ENCODE measurements around the gene PIGT. TPM values are rescaled to one million over a fixed set of nuclear protein-coding genes. Genes with fewer than 3 reads are reported as not detected.

PIGT gene
- total RNA-seq, 1 experiment from 2014 or later, result 101 TPM

DNA sequence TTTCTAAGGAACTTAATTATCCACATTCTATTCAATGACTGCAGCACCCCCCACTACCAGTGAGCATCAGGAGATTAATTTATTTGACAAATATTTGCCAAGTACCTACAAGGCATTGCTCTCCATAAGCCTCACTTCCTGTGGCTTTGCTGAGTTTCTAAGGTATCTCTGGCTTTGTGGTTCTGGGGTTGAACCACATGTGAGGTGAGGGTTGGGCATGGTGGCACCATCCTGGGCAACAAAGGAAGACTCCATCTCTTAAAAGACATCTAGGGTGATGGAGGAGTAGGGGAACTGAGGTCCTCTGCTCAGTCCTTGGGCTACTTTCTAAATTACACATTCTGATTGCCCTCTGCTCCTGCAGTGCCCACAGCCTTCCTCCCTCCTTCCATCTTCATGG is 28.1 kb downstream of the PIGT start:
- CTCF ChIA-PET, result no interaction called here
- H4K20me1 ChIP-seq (ENCODE audit: insufficient read depth), result no peaks in the 10 kb centered on the region
- DNase-seq, result no peak
- H3K36me3 ChIP-seq (ENCODE audit: low read depth), result no peaks in the 10 kb centered on the region
- POLR2A ChIA-PET (ENCODE audit: unreplicated experiment), result interaction anchor here (0.7 kb wide), 1 partner anchor 75 kb away, joined by 5 read pairs; no protein-coding TSS in a partner anchor
- H3K4me2 ChIP-seq, result peak overlapping the region; percentile 32; the same call in 1 of the 2 replicates
- H3K9me3 ChIP-seq (ENCODE audit: insufficient read depth, low read depth), result no peaks in the 10 kb centered on the region
- H2AFZ ChIP-seq, result no peak overlapping the region
- peaks cover 10% of the 10 kb centered on the region; the same call in 1 of the 2 replicates for H3F3A ChIP-seq (ENCODE audit: insufficient read depth, low read depth)
- H3K4me1 ChIP-seq (replicated peaks; ENCODE audit: insufficient read depth), result peaks cover 41% of the 10 kb centered on the region
- H3K27ac ChIP-seq, result no peak overlapping the region
- H3K79me2 ChIP-seq (ENCODE audit: low read depth), result no peaks in the 10 kb centered on the region
- peaks cover 2% of the 10 kb centered on the region; the same call in 1 of the 2 replicates for H3K9me2 ChIP-seq (ENCODE audit: insufficient read depth)
- no peak for TF ChIP-seq CTCF (conservative IDR thresholded peaks at IDR 0.05)
- no peak for TF ChIP-seq EZH2 (IDR thresholded peaks at IDR 0.05; ENCODE audit: low read depth)
- H3K27me3 ChIP-seq (ENCODE audit: insufficient read depth, low read depth), result no peaks in the 10 kb centered on the region
- H3K4me3 ChIP-seq, result no peak overlapping the region
- intact Hi-C loops (cut with micrococcal nuclease; ENCODE audit: unreplicated experiment), result no loop called here
- no TSS peak for BruUV-seq (replicated peaks)

DNA sequence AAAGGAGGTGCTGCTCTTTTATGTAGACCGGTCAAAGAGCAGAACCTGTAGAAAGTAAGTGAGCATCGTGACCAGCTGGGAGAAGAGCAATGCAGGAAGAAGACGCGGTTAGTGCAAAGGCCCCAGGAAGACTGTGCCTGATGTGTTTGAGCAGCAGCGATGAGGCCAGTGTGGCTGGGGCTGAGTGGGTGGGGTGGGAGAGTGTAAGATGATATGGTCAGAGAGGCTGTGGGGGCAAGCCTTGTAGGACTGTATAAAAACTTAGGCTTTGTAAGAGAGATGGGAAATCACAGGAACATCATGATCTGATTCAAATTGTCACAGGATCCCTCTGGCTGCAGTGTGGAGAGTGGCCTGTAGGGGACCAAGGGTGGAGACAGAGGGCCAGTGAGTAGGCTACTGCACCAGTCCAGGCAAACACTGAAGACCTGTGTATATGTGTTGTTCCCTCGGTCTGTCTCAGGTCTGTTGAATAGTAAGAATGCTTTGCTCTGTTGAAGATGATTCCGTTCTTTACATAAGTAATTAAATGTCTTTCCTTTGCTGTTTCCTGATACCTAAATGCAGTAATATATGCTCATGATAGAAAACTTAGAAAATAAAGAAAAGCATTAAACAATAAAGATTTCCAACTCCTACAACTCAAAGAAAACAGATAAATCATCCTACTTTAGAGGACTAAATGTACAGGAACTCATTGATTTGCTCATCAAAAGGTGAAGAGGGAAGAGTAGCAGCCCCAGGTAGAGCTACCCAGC is 30.0 kb downstream of the PIGT start:
- ChIA-PET POLR2A (ENCODE audit: unreplicated experiment) (no interaction called here), CTCF (interaction anchor here (0.6 to 0.9 kb wide), 2 partner anchors 10 to 112 kb away, joined by 3 to 4 read pairs; no protein-coding TSS in a partner anchor)
- Histone ChIP-seq H3F3A (ENCODE audit: insufficient read depth, low read depth) (peaks cover 10% of the 10 kb centered on the region; the same call in 1 of the 2 replicates), H3K9me3 (ENCODE audit: insufficient read depth, low read depth) (no peaks in the 10 kb centered on the region), H3K36me3 (ENCODE audit: low read depth) (no peaks in the 10 kb centered on the region), H3K9me2 (ENCODE audit: insufficient read depth) (no peaks in the 10 kb centered on the region; the same call in none of the 2 replicates), H4K20me1 (ENCODE audit: insufficient read depth) (no peaks in the 10 kb centered on the region), H3K27ac (no peak overlapping the region), H2AFZ (no peak overlapping the region), H3K4me2 (no peak overlapping the region), H3K4me1 (replicated peaks; ENCODE audit: insufficient read depth) (peaks cover 39% of the 10 kb centered on the region), H3K27me3 (ENCODE audit: insufficient read depth, low read depth) (no peaks in the 10 kb centered on the region), H3K79me2 (ENCODE audit: low read depth) (no peaks in the 10 kb centered on the region), H3K4me3 (no peak overlapping the region)
- peak in 1 of 2 experiments; percentile 31 for DNase-seq
- no TSS peak for BruUV-seq (replicated peaks)
- TF ChIP-seq EZH2 (IDR thresholded peaks at IDR 0.05; ENCODE audit: low read depth) (no peak), CTCF (conservative IDR thresholded peaks at IDR 0.05) (peak; percentile 79)
- intact Hi-C loops (cut with micrococcal nuclease; ENCODE audit: unreplicated experiment), result no loop called here

DNA sequence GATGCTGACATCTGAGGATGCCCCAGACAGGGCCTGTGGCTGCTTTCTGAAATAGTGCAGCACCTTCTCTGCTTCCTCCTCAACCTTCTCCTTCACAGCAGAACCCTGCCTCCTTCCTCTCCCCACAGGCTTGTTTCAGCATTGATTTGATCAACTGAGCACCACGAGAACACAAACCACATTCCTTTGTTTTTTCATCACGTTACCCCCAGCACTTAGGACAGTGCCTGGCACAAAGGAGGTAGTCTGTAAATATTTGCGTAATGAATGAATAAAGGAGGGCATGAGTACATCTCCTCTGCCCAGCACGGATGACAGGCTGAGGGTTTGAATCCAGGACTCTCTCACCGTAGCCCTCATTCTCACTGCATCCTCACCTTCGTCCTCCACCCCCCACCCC is 32.3 kb downstream of the PIGT start:
- CTCF ChIA-PET, result no interaction called here
- no peak overlapping the region for H2AFZ ChIP-seq

More for the DNA sequence above, 32.3 kb downstream of the PIGT start:
- H3F3A ChIP-seq (ENCODE audit: insufficient read depth, low read depth), result peaks cover 10% of the 10 kb centered on the region; the same call in 1 of the 2 replicates
- POLR2A ChIA-PET (ENCODE audit: unreplicated experiment), result interaction anchor here (0.6 kb wide), 1 partner anchor 104 kb away, joined by 5 read pairs; no protein-coding TSS in a partner anchor
- no TSS peak for BruUV-seq (replicated peaks)
- no peaks in the 10 kb centered on the region for H3K9me3 ChIP-seq (ENCODE audit: insufficient read depth, low read depth)
- no peak overlapping the region for H3K4me2 ChIP-seq
- H3K79me2 ChIP-seq (ENCODE audit: low read depth), result no peaks in the 10 kb centered on the region
- intact Hi-C loops (cut with micrococcal nuclease; ENCODE audit: unreplicated experiment), result no loop called here
- no peaks in the 10 kb centered on the region for H3K27me3 ChIP-seq (ENCODE audit: insufficient read depth, low read depth)
- no peak overlapping the region for H3K27ac ChIP-seq
- no peak for DNase-seq
- no peak overlapping the region for H3K4me3 ChIP-seq
- H3K4me1 ChIP-seq (replicated peaks; ENCODE audit: insufficient read depth), result peaks cover 26% of the 10 kb centered on the region
- TF ChIP-seq CTCF (conservative IDR thresholded peaks at IDR 0.05) (no peak), EZH2 (IDR thresholded peaks at IDR 0.05; ENCODE audit: low read depth) (no peak)
- H4K20me1 ChIP-seq (ENCODE audit: insufficient read depth), result no peaks in the 10 kb centered on the region
- no peaks in the 10 kb centered on the region for H3K36me3 ChIP-seq (ENCODE audit: low read depth)
- H3K9me2 ChIP-seq (ENCODE audit: insufficient read depth), result no peaks in the 10 kb centered on the region; the same call in 1 of the 2 replicates
